Head of caudate nucleus (tissue), 42 donors: ENCODE measurements around the gene UFM1.
A peak's percentile ranks its signal among the peaks of the same experiment; 100 is the strongest.
"Not testable (repeated sequence)": the region's sequence is repeated elsewhere in the genome, so short reads cannot be mapped to it uniquely, and the experiment has no call there.

Experiments used
- DNase-seq, 42 donors: peaks; one replicate each; pipeline versions ENCODE4 v3.0.0 to v3.0.0-alpha.2; 2020 to 2021; ENCODE audit warnings: mixed read lengths in 7 of 42
- intact Hi-C: fragments of 100-400 bp; cut with DNase I; formaldehyde crosslinking; loops from one replicate; pipeline ENCODE4 v1.15.0; 2022

Gene UFM1

GRCh38 chr13:38349390-38350113 lies at the start of gene UFM1:
Gene UFM1, plus strand, starts transcription at chr13:38349851. Its CDS starts 69 bp downstream, at chr13:38349920.
- intact Hi-C loops, result no loop called here
- DNase-seq, result peak; percentile 76 to 95 (median 88)

GRCh38 chr13:38301236-38301635 lies 48.4 kb upstream of the UFM1 start:
- no peak for DNase-seq
- intact Hi-C loops, result no loop called here

- no peak for DNase-seq
- intact Hi-C loops, result no loop called here
Measured at GRCh38 chr13:38303816-38304320, 45.8 kb upstream of the UFM1 start.

GRCh38 chr13:38308736-38309135 lies 40.9 kb upstream of the UFM1 start:
- no peak for DNase-seq
- intact Hi-C loops, result no loop called here

- intact Hi-C loops, result no loop called here
- DNase-seq, result no peak
Measured at GRCh38 chr13:38309397-38309796, 40.3 kb upstream of the UFM1 start.

GRCh38 chr13:38311175-38311574 lies 38.5 kb upstream of the UFM1 start:
- DNase-seq, intact Hi-C loops: not testable (repeated sequence)

GRCh38 chr13:38316129-38316528 lies 33.5 kb upstream of the UFM1 start:
- intact Hi-C loops, result no loop called here
- DNase-seq, result no peak

- DNase-seq, result no peak
- intact Hi-C loops, result no loop called here
Measured at GRCh38 chr13:38321654-38322053, 28.0 kb upstream of the UFM1 start.

- no peak for DNase-seq
- intact Hi-C loops, result no loop called here
Measured at GRCh38 chr13:38325426-38325825, 24.2 kb upstream of the UFM1 start.

- intact Hi-C loops, result no loop called here
- DNase-seq, result no peak
Measured at GRCh38 chr13:38328699-38329098, 21.0 kb upstream of the UFM1 start.

GRCh38 chr13:38334845-38335244 lies 14.8 kb upstream of the UFM1 start:
- intact Hi-C loops, result no loop called here
- no peak for DNase-seq

- intact Hi-C loops, result no loop called here
- no peak for DNase-seq
Measured at GRCh38 chr13:38338089-38338488, 11.6 kb upstream of the UFM1 start.

- DNase-seq, result no peak
- intact Hi-C loops, result no loop called here
Measured at GRCh38 chr13:38340624-38341023, 9.0 kb upstream of the UFM1 start.

- intact Hi-C loops, result no loop called here
- no peak for DNase-seq
Measured at GRCh38 chr13:38341149-38341692, 8.4 kb upstream of the UFM1 start.

- intact Hi-C loops, result no loop called here
- no peak for DNase-seq
Measured at GRCh38 chr13:38346764-38347163, 2.9 kb upstream of the UFM1 start.

GRCh38 chr13:38348861-38349389 lies 726 bp upstream of the UFM1 start:
- peak in 19 of 42 donors; percentile 3 to 50 (median 15) for DNase-seq
- intact Hi-C loops, result no loop called here

- intact Hi-C loops, result no loop called here
- DNase-seq, result peak in 34 of 42 donors; percentile 15 to 77 (median 50)
Measured at GRCh38 chr13:38350114-38350617, 515 bp downstream of the UFM1 start.

- intact Hi-C loops, result no loop called here
- no peak for DNase-seq
Measured at GRCh38 chr13:38355595-38356119, 6.0 kb downstream of the UFM1 start.

GRCh38 chr13:38358684-38359083 lies 9.0 kb downstream of the UFM1 start:
- no peak for DNase-seq
- intact Hi-C loops, result no loop called here

GRCh38 chr13:38361542-38362262 lies 12.1 kb downstream of the UFM1 start:
- intact Hi-C loops, result no loop called here

More at GRCh38 chr13:38361542-38362262, 12.1 kb downstream of the UFM1 start:
- no peak for DNase-seq
